Chondrocyte (in vitro differentiated cells): ENCODE results near the gene CCDC136. TPM values are rescaled to one million over a fixed set of nuclear protein-coding genes. Genes with fewer than 3 reads are reported as not detected.
A peak's percentile ranks its signal among the peaks of the same experiment; 100 is the strongest.

Source experiments
- DNase-seq: peaks from one replicate; pipeline ENCODE4 v3.0.0; 2021; ENCODE audit warnings: mixed read lengths, low spot score
- H3K27ac Mint-ChIP-seq: one replicate; pipeline ENCODE4 v1.8.0; 2021; ENCODE audit warnings: mild to moderate bottlenecking, moderate library complexity, mixed read lengths; ENCODE audit not compliant: unreplicated experiment
- H3K27me3 Mint-ChIP-seq: 2 replicates; pipeline ENCODE4 v1.8.0; 2021; ENCODE audit warnings: low read depth, mixed read lengths
- H3K36me3 Mint-ChIP-seq: 2 replicates; pipeline ENCODE4 v1.8.0; 2021; ENCODE audit warnings: low read depth, mixed read lengths
- H3K4me1 Mint-ChIP-seq: 2 replicates; pipeline ENCODE4 v1.8.0; 2021; ENCODE audit warnings: low read depth, mild to moderate bottlenecking, mixed read lengths
- H3K4me3 Mint-ChIP-seq: one replicate; pipeline ENCODE4 v1.8.0; 2021; ENCODE audit warnings: mild to moderate bottlenecking, moderate library complexity, mixed read lengths; ENCODE audit not compliant: unreplicated experiment
- H3K9me3 Mint-ChIP-seq: 2 replicates; pipeline ENCODE4 v1.8.0; 2021; ENCODE audit warnings: low read depth, mixed read lengths
- long read RNA-seq: library from polyadenylated mRNA; stranded (forward); transcript quantifications from one replicate; pipeline ENCODE4 v2.0.0, GENCODE V29; 2021
- total RNA-seq: library from RNA; stranded (reverse); gene quantifications from 3 replicates; pipeline ENCODE4 v1.2.1, GENCODE V29; 2021
- TF ChIP-seq, protein P1 (sequence below): fragments of 200-600 bp; sonication (generic); IDR thresholded peaks from 2 replicates; pipeline ENCODE4 v1.5.0; 2021; ENCODE audit warnings: antibody characterized with exemption, mild to moderate bottlenecking, moderate library complexity

Gene CCDC136
- total RNA-seq = 7.6 to 8.8 TPM (median 8.5 TPM) in 3 replicates
- long read RNA-seq, partial matches to known transcripts = 0 of 5 reads
- long read RNA-seq, other reads (novel, unspliced or antisense) = 5 of 5 reads

DNA sequence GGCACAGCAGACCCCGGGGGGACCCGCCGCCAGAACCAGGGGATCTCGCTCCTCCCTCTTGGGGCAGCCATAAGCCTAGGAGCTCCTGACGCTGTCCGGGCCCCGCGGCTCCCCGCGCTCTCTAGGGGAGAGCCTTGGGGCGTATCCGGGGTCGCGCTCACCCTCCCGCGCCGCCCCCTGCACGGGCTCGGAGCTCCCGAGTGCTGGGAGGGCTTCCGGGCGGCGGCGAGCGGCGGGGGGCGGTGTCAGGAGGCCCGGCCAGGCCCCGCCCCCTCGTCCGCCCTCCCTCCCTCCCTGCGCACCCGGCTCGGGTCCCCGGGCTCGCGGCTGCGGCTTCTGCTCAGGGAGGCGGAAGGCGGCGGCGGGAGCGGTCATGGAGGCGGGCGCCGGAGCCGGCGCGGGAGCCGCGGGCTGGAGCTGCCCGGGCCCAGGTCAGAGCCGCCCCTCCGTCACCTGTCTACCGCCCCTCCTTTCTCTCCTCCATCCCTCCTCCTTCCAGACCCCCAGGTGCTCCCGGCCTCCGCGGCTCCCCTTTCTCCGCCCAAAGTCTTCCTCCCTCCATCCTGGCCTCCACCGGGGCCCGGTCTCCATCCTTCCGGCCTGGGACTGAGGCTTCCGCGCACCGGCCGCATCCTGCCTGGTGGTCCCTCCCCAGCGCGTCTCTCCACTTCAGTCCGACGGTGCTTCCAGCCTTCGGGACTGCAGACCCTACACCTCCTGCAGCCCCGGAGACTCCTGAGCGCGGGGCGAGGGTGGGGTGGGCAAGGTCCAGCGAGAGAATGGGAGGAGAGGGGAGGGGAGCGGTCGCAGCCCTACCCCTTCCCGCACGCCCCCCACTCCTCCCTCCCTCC lies at the start of gene CCDC136:
TSS of gene CCDC136 (plus strand) at position 848 of the 851 bp plus-strand sequence. CDS start 444 bp downstream, outside the sequence.
- H3K27me3 Mint-ChIP-seq = peaks cover 2% of the 10 kb centered on the region
- TF ChIP-seq, protein P1, sequence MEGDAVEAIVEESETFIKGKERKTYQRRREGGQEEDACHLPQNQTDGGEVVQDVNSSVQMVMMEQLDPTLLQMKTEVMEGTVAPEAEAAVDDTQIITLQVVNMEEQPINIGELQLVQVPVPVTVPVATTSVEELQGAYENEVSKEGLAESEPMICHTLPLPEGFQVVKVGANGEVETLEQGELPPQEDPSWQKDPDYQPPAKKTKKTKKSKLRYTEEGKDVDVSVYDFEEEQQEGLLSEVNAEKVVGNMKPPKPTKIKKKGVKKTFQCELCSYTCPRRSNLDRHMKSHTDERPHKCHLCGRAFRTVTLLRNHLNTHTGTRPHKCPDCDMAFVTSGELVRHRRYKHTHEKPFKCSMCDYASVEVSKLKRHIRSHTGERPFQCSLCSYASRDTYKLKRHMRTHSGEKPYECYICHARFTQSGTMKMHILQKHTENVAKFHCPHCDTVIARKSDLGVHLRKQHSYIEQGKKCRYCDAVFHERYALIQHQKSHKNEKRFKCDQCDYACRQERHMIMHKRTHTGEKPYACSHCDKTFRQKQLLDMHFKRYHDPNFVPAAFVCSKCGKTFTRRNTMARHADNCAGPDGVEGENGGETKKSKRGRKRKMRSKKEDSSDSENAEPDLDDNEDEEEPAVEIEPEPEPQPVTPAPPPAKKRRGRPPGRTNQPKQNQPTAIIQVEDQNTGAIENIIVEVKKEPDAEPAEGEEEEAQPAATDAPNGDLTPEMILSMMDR = no peak
- H3K4me3 Mint-ChIP-seq = peak within 1 kb of the TSS; percentile 86
- H3K9me3 Mint-ChIP-seq = no peaks in the 10 kb centered on the region
- peaks cover 16% of the 10 kb centered on the region for H3K4me1 Mint-ChIP-seq
- H3K36me3 Mint-ChIP-seq = peaks cover 2% of the 10 kb centered on the region
- no peak within 1 kb of the TSS for H3K27ac Mint-ChIP-seq
- DNase-seq = no peak

DNA sequence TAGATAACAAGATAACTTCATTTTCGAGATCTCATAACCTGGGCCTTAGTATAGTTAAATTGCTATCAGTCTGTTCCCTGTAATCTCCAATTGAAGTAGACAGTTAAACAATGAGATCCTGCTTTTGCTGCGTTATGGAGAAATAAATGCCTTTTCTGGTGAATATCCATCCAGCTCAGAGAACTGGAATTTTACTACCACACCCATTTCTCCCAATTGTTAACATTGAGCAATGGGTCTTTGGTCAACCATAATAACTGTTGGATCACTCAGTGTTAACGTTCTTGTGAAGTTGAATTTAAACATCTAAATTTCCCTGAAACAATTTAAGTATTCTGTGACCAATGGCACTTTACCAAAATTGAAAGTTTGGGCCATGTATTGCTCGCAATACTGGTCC lies 49.6 kb upstream of the CCDC136 start:
- Mint-ChIP-seq H3K27me3 (no peaks in the 10 kb centered on the region), H3K9me3 (no peaks in the 10 kb centered on the region), H3K4me3 (peak overlapping the region; percentile 90), H3K27ac (peak overlapping the region; percentile 99), H3K36me3 (peaks cover 2% of the 10 kb centered on the region), H3K4me1 (peaks cover 70% of the 10 kb centered on the region)
- TF ChIP-seq, protein P1 = no peak
- DNase-seq = no peak

DNA sequence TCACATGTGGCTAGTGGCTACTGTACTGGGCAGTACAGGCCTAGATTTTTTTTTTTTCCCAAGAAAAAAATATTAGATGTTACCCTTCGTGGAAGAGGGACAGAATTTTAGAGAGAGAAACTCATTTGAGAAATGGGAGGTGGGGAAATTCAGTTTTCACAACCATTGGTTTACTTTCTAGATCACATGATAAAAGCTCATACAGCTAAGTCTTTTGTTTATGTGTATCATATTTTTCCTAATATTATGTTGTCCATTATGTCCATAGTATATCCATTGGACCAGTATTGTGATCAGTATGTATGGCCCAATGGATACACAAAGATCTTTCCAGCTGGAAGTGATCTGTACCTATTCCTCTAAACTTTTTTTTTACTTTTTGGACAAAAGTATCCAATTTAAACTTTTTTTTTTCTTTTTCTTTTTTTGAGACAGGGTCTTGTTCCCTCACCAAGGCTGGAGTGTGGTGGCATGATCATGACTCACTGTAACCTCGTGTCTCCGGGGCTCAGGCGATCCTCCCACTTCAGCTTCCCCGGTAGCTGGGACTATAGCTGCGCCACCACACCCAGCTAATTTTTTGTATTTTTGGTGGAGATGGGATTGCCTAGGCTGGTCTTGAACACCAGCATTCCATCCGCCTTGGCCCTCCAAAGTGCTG lies 48.5 kb upstream of the CCDC136 start:
- no peak for DNase-seq
- TF ChIP-seq, protein P1 = no peak
- Mint-ChIP-seq H3K4me3 (peak overlapping the region; percentile 55), H3K27ac (peak overlapping the region; percentile 94), H3K27me3 (no peaks in the 10 kb centered on the region), H3K9me3 (no peaks in the 10 kb centered on the region), H3K36me3 (peaks cover 7% of the 10 kb centered on the region), H3K4me1 (peaks cover 72% of the 10 kb centered on the region)

DNA sequence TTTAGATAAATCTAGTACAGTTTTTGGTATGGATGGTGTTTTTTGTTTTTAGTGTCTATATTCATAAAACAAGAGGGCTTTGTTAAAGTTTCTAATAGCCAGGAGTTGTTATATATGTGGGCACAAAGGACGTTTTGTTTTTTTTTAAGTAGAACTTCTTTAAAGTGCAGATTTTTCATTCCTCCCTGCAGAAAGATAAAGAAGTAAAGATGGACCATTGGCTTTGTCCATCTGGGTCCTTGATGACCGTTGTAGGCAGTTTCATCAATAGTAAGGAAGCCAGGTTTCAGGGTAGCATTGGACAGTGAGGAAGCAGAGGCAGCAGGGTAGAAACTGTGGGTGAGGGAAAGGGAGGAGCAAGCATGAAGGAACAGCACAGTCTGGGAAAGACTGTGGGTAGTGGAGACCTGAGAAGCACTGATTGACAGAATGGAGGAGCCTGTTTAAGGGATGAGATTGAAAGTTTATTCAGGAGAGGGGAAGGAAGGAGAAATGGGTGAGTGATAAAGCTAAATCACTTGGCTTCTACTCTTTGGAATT lies 47.3 kb upstream of the CCDC136 start:
- peaks cover 15% of the 10 kb centered on the region for H3K36me3 Mint-ChIP-seq
- TF ChIP-seq, protein P1 = no peak
- H3K4me3 Mint-ChIP-seq = peak overlapping the region; percentile 31
- H3K4me1 Mint-ChIP-seq = peaks cover 72% of the 10 kb centered on the region
- no peaks in the 10 kb centered on the region for H3K9me3 Mint-ChIP-seq
- H3K27ac Mint-ChIP-seq = peak overlapping the region; percentile 94
- DNase-seq = no peak
- no peaks in the 10 kb centered on the region for H3K27me3 Mint-ChIP-seq

DNA sequence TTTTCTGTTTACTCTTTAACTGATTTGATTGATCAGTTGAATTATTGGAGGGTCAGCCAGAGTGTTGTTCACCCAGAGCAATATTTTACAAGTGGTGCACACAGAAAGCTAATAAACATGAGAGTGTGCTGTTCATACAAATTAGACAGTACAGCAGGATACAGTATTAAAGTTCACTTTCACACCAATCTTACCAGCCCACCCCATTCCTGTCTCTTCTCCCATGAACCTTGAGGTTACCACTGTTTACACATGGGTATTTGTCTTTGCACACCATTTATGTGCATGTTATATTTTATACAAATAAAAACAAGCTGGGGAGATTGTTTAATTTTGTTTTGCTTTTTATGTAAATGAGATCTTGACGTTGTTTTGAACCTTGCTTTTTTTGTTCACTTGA lies 46.1 kb upstream of the CCDC136 start:
- Mint-ChIP-seq H3K27ac (peak overlapping the region; percentile 49), H3K36me3 (peaks cover 24% of the 10 kb centered on the region), H3K27me3 (no peaks in the 10 kb centered on the region), H3K4me3 (no peak overlapping the region), H3K9me3 (no peaks in the 10 kb centered on the region), H3K4me1 (peaks cover 78% of the 10 kb centered on the region)
- TF ChIP-seq, protein P1 = no peak
- no peak for DNase-seq
